CD14-positive monocyte (primary cell): Measurements from ENCODE around the gene BOC. TPM values are rescaled to one million over a fixed set of nuclear protein-coding genes. Genes with fewer than 3 reads are reported as not detected.

Experiments
- DNase-seq, 3 donors: peaks; one replicate each; pipeline ENCODE4 v3.0.0-alpha.2; 2011 to 2022
- H2AFZ ChIP-seq: 2 replicates; pipeline ENCODE4 v1.6.0; 2012; ENCODE audit warnings: mild to moderate bottlenecking, low read depth, low read length, inconsistent platforms; ENCODE audit not compliant: insufficient read depth, poor library complexity, severe bottlenecking
- H3K27ac ChIP-seq, 2 donors: 1 replicate in 1 of 2; 2 replicates in 1 of 2; pipeline ENCODE4 v1.5.1; 2012 to 2013; ENCODE audit warnings: low read length in 2 of 2, control low read depth in 1 of 2, inconsistent platforms in 1 of 2, low read depth in 1 of 2, mild to moderate bottlenecking in 1 of 2
- H3K27me3 ChIP-seq, 2 donors: one replicate each; pipeline versions ENCODE4 v1.6.0 to v1.6.1; 2011 to 2013; ENCODE audit warnings: low read length in 2 of 2; ENCODE audit not compliant: control insufficient read depth in 2 of 2, insufficient read depth in 2 of 2
- H3K36me3 ChIP-seq, 2 donors: replicated peaks in 1 of 2; 1 replicate in 1 of 2; 2 replicates in 1 of 2; pipeline versions ENCODE4 v1.5.1 to v1.6.1; 2012 to 2013; ENCODE audit warnings: low read length in 2 of 2, control low read depth in 1 of 2, inconsistent platforms in 1 of 2, mild to moderate bottlenecking in 1 of 2; ENCODE audit not compliant: insufficient read depth in 2 of 2, control insufficient read depth in 1 of 2
- H3K4me1 ChIP-seq, 2 donors: 1 replicate in 1 of 2; 2 replicates in 1 of 2; pipeline versions ENCODE4 v1.5.1 to v1.6.1; 2012 to 2013; ENCODE audit warnings: low read length in 2 of 2, control low read depth in 1 of 2, inconsistent platforms in 1 of 2, mild to moderate bottlenecking in 1 of 2, moderate library complexity in 1 of 2; ENCODE audit not compliant: insufficient read depth in 2 of 2, control insufficient read depth in 1 of 2
- H3K4me2 ChIP-seq: replicated peaks from 2 replicates; pipeline ENCODE3; 2012; ENCODE audit warnings: low read length, moderate library complexity, mild to moderate bottlenecking; ENCODE audit not compliant: poor library complexity, severe bottlenecking; ENCODE audit errors: extremely low read depth
- H3K4me3 ChIP-seq, 3 experiments: fragments of 200-600 bp in 1 of 3; sonication (generic) in 1 of 3; replicated peaks in 1 of 3; 1 replicate in 2 of 3; 2 replicates in 1 of 3; pipeline ENCODE4 v1.5.1; 2011 to 2013; ENCODE audit warnings: low read length in 3 of 3, mild to moderate bottlenecking in 3 of 3, control low read depth in 2 of 3, low read depth in 2 of 3, inconsistent platforms in 1 of 3, moderate library complexity in 1 of 3
- H3K79me2 ChIP-seq: 2 replicates; pipeline ENCODE4 v1.6.0; 2012; ENCODE audit warnings: mild to moderate bottlenecking, control low read depth, inconsistent platforms, low read length, moderate library complexity; ENCODE audit not compliant: insufficient read depth
- H3K9ac ChIP-seq: 2 replicates; pipeline ENCODE4 v1.6.0; 2017; ENCODE audit warnings: low read length, mild to moderate bottlenecking; ENCODE audit not compliant: insufficient read depth, poor library complexity, severe bottlenecking
- H3K9me3 ChIP-seq, 2 donors: replicated peaks in 1 of 2; 1 replicate in 1 of 2; 2 replicates in 1 of 2; pipeline versions ENCODE4 v1.5.1 to v1.6.1; 2012 to 2013; ENCODE audit warnings: low read length in 2 of 2, control low read depth in 1 of 2; ENCODE audit not compliant: control insufficient read depth in 1 of 2, insufficient read depth in 1 of 2
- H4K20me1 ChIP-seq: 2 replicates; pipeline ENCODE4 v1.6.0; 2012; ENCODE audit warnings: mild to moderate bottlenecking, low read length, control low read depth, moderate library complexity; ENCODE audit not compliant: insufficient read depth
- H3K27ac Mint-ChIP-seq, 7 donors: one replicate each; pipeline ENCODE4 v1.8.0; 2020; ENCODE audit warnings: mild to moderate bottlenecking in 7 of 7, mixed read lengths in 7 of 7, moderate library complexity in 6 of 7, inconsistent platforms in 2 of 7
- H3K27me3 Mint-ChIP-seq, 3 donors: one replicate each; pipeline ENCODE4 v1.8.0; 2021 to 2022; ENCODE audit warnings: low read depth in 3 of 3, mild to moderate bottlenecking in 3 of 3, mixed read lengths in 3 of 3, moderate library complexity in 3 of 3, inconsistent platforms in 1 of 3
- H3K36me3 Mint-ChIP-seq, 2 donors: one replicate each; pipeline ENCODE4 v1.8.0; 2020; ENCODE audit warnings: mixed read lengths in 2 of 2, inconsistent platforms in 1 of 2, mild to moderate bottlenecking in 1 of 2
- H3K4me1 Mint-ChIP-seq: one replicate; pipeline ENCODE4 v1.8.0; 2020; ENCODE audit warnings: mild to moderate bottlenecking, mixed read lengths
- H3K4me3 Mint-ChIP-seq, 2 donors: one replicate each; pipeline ENCODE4 v1.8.0; 2020; ENCODE audit warnings: mild to moderate bottlenecking in 2 of 2, mixed read lengths in 2 of 2, moderate library complexity in 1 of 2
- H3K9me3 Mint-ChIP-seq, 7 donors: one replicate each; pipeline ENCODE4 v1.8.0; 2020 to 2022; ENCODE audit warnings: mixed read lengths in 7 of 7, mild to moderate bottlenecking in 6 of 7, moderate library complexity in 6 of 7, inconsistent platforms in 2 of 7
- WGBS: methylation state at CpG from one replicate; pipeline ENCODE4 v1.1.5; 2013; ENCODE audit warnings: missing lambda C conversion rate; ENCODE audit not compliant: insufficient coverage; 5-methylcytosine and 5-hydroxymethylcytosine counted together
- intact Hi-C, 2 donors: fragments of 100-400 bp; cut with micrococcal nuclease; formaldehyde crosslinking; loops; one replicate each; pipeline versions ENCODE4 v1.15.0 to v1.15.1; 2023
- polyA plus RNA-seq, 3 donors: library from polyadenylated mRNA; depleted of rRNA in 1 of 3; unstranded in 2 of 3; stranded (reverse) in 1 of 3; fragments of 300-500 nt in 2 of 3; fragments of >200 nt in 1 of 3; fragmentation: Illumina TruSeq in 2 of 3; gene quantifications; 1 replicate in 2 of 3; 2 replicates in 1 of 3; pipeline ENCODE4 v1.2.3, GENCODE V29; 2012 to 2021
- TF ChIP-seq, protein P1 (sequence below): fragments of 200-600 bp; IDR thresholded peaks from one replicate; pipeline ENCODE4 v1.8.0; 2022; ENCODE audit warnings: antibody characterized with exemption, mild to moderate bottlenecking

Gene BOC
- polyA plus RNA-seq, 3 donors, result not detected

DNA sequence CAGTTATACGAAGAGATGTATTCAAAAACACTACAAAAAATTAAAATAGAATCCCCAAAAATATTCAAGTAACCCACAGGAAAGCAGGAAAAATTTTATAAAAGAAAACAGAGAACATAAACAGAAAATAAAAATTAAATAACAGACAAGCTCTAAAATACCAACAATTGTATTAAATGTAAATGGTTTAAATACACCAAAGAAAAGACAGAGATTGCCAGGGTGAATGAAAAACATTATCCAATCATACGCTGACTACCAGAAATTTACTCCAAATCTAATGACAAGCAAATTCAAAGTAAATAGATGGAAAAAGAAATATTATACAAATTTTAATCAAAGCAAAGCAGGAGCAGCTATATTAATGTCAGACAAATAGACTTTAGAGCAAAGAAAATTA, 103.6 kb downstream of the BOC start:
- H3K4me1 Mint-ChIP-seq, result no peaks in the 10 kb centered on the region
- peaks cover 15 to 46% (median 29%) of the 10 kb centered on the region in 7 donors for H3K9me3 Mint-ChIP-seq
- TF ChIP-seq, protein P1, sequence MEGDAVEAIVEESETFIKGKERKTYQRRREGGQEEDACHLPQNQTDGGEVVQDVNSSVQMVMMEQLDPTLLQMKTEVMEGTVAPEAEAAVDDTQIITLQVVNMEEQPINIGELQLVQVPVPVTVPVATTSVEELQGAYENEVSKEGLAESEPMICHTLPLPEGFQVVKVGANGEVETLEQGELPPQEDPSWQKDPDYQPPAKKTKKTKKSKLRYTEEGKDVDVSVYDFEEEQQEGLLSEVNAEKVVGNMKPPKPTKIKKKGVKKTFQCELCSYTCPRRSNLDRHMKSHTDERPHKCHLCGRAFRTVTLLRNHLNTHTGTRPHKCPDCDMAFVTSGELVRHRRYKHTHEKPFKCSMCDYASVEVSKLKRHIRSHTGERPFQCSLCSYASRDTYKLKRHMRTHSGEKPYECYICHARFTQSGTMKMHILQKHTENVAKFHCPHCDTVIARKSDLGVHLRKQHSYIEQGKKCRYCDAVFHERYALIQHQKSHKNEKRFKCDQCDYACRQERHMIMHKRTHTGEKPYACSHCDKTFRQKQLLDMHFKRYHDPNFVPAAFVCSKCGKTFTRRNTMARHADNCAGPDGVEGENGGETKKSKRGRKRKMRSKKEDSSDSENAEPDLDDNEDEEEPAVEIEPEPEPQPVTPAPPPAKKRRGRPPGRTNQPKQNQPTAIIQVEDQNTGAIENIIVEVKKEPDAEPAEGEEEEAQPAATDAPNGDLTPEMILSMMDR, result no peak
- no peaks in the 10 kb centered on the region for H3K4me1 ChIP-seq
- no peak overlapping the region for H3K27ac ChIP-seq
- H3K27me3 ChIP-seq, result no peaks in the 10 kb centered on the region
- peaks cover 0 to 1% (median 0%) of the 10 kb centered on the region in 3 donors for H3K27me3 Mint-ChIP-seq
- H3K27ac Mint-ChIP-seq, result no peak overlapping the region
- WGBS, result no CpG with 5 or more reads among the region's 2 CpGs
- no peak overlapping the region for H3K4me3 Mint-ChIP-seq
- H2AFZ ChIP-seq, result no peak overlapping the region
- intact Hi-C loops, result no loop called here
- peaks cover 0 to 15% of the 10 kb centered on the region in 2 donors for H3K36me3 ChIP-seq
- no peak overlapping the region for H3K4me2 ChIP-seq
- H3K9ac ChIP-seq, result no peak overlapping the region
- H3K9me3 ChIP-seq, result peaks cover 17 to 19% of the 10 kb centered on the region in 2 donors
- H3K4me3 ChIP-seq, result no peak overlapping the region
- H3K79me2 ChIP-seq, result no peaks in the 10 kb centered on the region
- H3K36me3 Mint-ChIP-seq, result peaks cover 14 to 36% of the 10 kb centered on the region in 2 donors
- DNase-seq, result no peak
- no peaks in the 10 kb centered on the region for H4K20me1 ChIP-seq

DNA sequence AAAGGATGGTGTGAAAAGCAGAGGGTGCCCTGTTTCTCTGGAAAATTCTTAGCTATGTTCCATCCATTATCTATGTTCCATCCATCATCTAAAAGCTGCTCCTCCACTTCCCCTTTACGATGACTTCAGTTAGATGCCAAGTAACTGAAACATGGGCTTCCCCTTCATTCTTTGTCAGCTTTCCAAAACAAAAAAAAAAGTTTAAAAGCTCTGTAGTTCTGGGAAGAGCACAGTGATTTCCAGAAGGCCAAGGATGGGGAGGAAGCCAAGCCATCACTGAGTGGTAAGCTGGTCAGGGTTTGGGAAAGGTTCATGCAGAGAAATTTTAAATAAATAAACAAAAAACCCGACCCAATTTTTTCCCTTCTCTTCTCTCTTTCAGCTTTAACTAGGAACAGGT, 118.4 kb downstream of the BOC start:
- Mint-ChIP-seq H3K4me3 (no peak overlapping the region), H3K9me3 (peaks cover 0 to 8% (median 0%) of the 10 kb centered on the region in 7 donors), H3K27ac (no peak overlapping the region), H3K27me3 (peaks cover 0 to 1% (median 0%) of the 10 kb centered on the region in 3 donors), H3K4me1 (no peaks in the 10 kb centered on the region), H3K36me3 (peaks cover 0 to 3% of the 10 kb centered on the region in 2 donors)
- Histone ChIP-seq H3K27me3 (no peaks in the 10 kb centered on the region), H3K9ac (no peak overlapping the region), H3K79me2 (no peaks in the 10 kb centered on the region), H4K20me1 (no peaks in the 10 kb centered on the region), H3K4me3 (no peak overlapping the region), H2AFZ (no peak overlapping the region), H3K36me3 (no peaks in the 10 kb centered on the region), H3K4me2 (no peak overlapping the region), H3K9me3 (no peaks in the 10 kb centered on the region), H3K4me1 (no peaks in the 10 kb centered on the region), H3K27ac (no peak overlapping the region)
- intact Hi-C loops, result no loop called here
- 0% methylated on average over 1 of the region's 2 CpGs for WGBS
- TF ChIP-seq, protein P1, result no peak
- DNase-seq, result no peak
